Measurements from ENCODE around the gene ATP10B. TPM values are rescaled to one million over a fixed set of nuclear protein-coding genes. Genes with fewer than 3 reads are reported as not detected.

ATP10B gene
- total RNA-seq, 1 experiment from 2014 or later, result 0.11 TPM

- no peak for TF ChIP-seq NFATC4 (CRISPR knock-in tag; IDR thresholded peaks at IDR 0.05)
- TF ChIP-seq IRF1 (CRISPR knock-in tag; IDR thresholded peaks at IDR 0.05), result no peak
- no peak for TF ChIP-seq MLX (CRISPR knock-in tag; IDR thresholded peaks at IDR 0.05)
- no peak for TF ChIP-seq RORB (CRISPR knock-in tag; IDR thresholded peaks at IDR 0.05)
- no peak for TF ChIP-seq MXD4 (CRISPR knock-in tag; IDR thresholded peaks at IDR 0.05; ENCODE audit: borderline replicate concordance)
- no peak for TF ChIP-seq JAZF1 (CRISPR knock-in tag; IDR thresholded peaks at IDR 0.05)
- no peak for TF ChIP-seq EMX1 (CRISPR knock-in tag; IDR thresholded peaks at IDR 0.05)
- no peak for TF ChIP-seq FOXP4 (CRISPR knock-in tag; IDR thresholded peaks at IDR 0.05)
- no peak for TF ChIP-seq NR3C1 (CRISPR knock-in tag; conservative IDR thresholded peaks at IDR 0.05; ENCODE audit: low read depth)
- TF ChIP-seq PRDM15 (CRISPR knock-in tag; IDR thresholded peaks at IDR 0.05), result no peak
- TF ChIP-seq ZNF232 (CRISPR knock-in tag; IDR thresholded peaks at IDR 0.05), result no peak
- TF ChIP-seq CDX4 (CRISPR knock-in tag; IDR thresholded peaks at IDR 0.05; ENCODE audit: borderline replicate concordance), result no peak
- TF ChIP-seq HMGXB4 (CRISPR knock-in tag; IDR thresholded peaks at IDR 0.05), result no peak
- TF ChIP-seq IRF2 (CRISPR knock-in tag; IDR thresholded peaks at IDR 0.05; ENCODE audit: borderline replicate concordance, low read depth), result no peak
- no peak for TF ChIP-seq ATF6 (CRISPR knock-in tag; IDR thresholded peaks at IDR 0.05)
- TF ChIP-seq SOX15 (CRISPR knock-in tag; IDR thresholded peaks at IDR 0.05), result no peak
- no peak for TF ChIP-seq MYBL2 (CRISPR knock-in tag; IDR thresholded peaks at IDR 0.05)
- TF ChIP-seq OVOL2 (CRISPR knock-in tag; IDR thresholded peaks at IDR 0.05; ENCODE audit: borderline replicate concordance), result no peak
- ATAC-seq, result no peak
- no peaks in the 10 kb centered on the region for H3K27me3 Mint-ChIP-seq (ENCODE audit: low read depth)
- DNase-seq (ENCODE audit: low spot score), result no peak
- ChIA-PET POLR2A (no interaction called here), CTCF (no interaction called here)
- H3K9me3 Mint-ChIP-seq, result no peaks in the 10 kb centered on the region
- H3K4me3 Mint-ChIP-seq, result no peak overlapping the region
- H3K27ac Mint-ChIP-seq, result no peak overlapping the region
- peaks cover 13% of the 10 kb centered on the region for H3K4me1 Mint-ChIP-seq
- no peaks in the 10 kb centered on the region for H3K36me3 Mint-ChIP-seq
These were observed 330.7 kb downstream of the ATP10B start for GRCh38 chr5:160521392-160521663.

All from WTC11 (cell line).